OCI-LY3 (cell line): ENCODE data around the gene CDC14B.

Source experiments
- H2AFZ ChIP-seq: fragments of 200-600, 300-600 bp; shearing (Covaris generic); 2 replicates; pipeline ENCODE4 v1.6.0; 2014; ENCODE audit warnings: antibody characterized with exemption, low read depth, low read length
- H3K27ac ChIP-seq: fragments of 200-600, 300-600 bp; sonication (generic); 2 replicates; pipeline ENCODE4 v1.5.1; 2014; ENCODE audit warnings: mild to moderate bottlenecking, low read length, moderate library complexity, mixed read lengths
- H3K27me3 ChIP-seq: fragments of 200-600, 300-600 bp; sonication (generic); 2 replicates; pipeline ENCODE4 v1.6.1; 2014; ENCODE audit warnings: low read depth, low read length, mixed read lengths
- H3K36me3 ChIP-seq: fragments of 200-600, 300-600 bp; sonication (generic); replicated peaks from 2 replicates; pipeline ENCODE3; 2014; ENCODE audit warnings: low read depth, low read length, mixed read lengths
- H3K4me1 ChIP-seq: fragments of 300-600, 200-600 bp; sonication (generic); 2 replicates; pipeline ENCODE4 v1.6.1; 2014; ENCODE audit warnings: low read length, mixed read lengths
- H3K4me2 ChIP-seq: fragments of 200-600, 300-600 bp; sonication (generic); 2 replicates; pipeline ENCODE4 v1.6.1; 2014; ENCODE audit warnings: low read length, mixed read lengths
- H3K4me3 ChIP-seq: fragments of 300-600, 200-600 bp; sonication (generic); 2 replicates; pipeline ENCODE4 v1.5.1; 2014; ENCODE audit warnings: antibody characterized with exemption, mild to moderate bottlenecking, low read length, moderate library complexity
- H3K79me2 ChIP-seq: fragments of 300-600, 200-600 bp; shearing (Covaris generic); 2 replicates; pipeline ENCODE4 v1.6.1; 2014; ENCODE audit warnings: mild to moderate bottlenecking, low read length, mixed read lengths
- H3K9ac ChIP-seq: fragments of 300-600, 200-600 bp; shearing (Covaris generic); 2 replicates; pipeline ENCODE4 v1.6.0; 2014; ENCODE audit warnings: mild to moderate bottlenecking, low read length, moderate library complexity
- H3K9me3 ChIP-seq: fragments of 200-600, 300-600 bp; shearing (Covaris generic); 2 replicates; pipeline ENCODE4 v1.6.1; 2014; ENCODE audit warnings: low read length, mixed read lengths; ENCODE audit not compliant: insufficient read depth
- H4K20me1 ChIP-seq: fragments of 200-600, 300-600 bp; sonication (generic); 2 replicates; pipeline ENCODE4 v1.6.1; 2016; ENCODE audit warnings: low read length, mixed read lengths; ENCODE audit not compliant: insufficient read depth
- EZH2phosphoT487 ChIP-seq: fragments of 200-600 bp; shearing (Covaris generic); IDR thresholded peaks from 2 replicates; pipeline ENCODE4 v1.6.1; 2018; ENCODE audit warnings: antibody characterized with exemption, mixed run types, low read depth
- TF ChIP-seq, protein P1 (sequence below): fragments of 200-600, 300-600 bp; sonication (generic); IDR thresholded peaks from 2 replicates; pipeline ENCODE4 v1.5.1; 2014; ENCODE audit warnings: antibody characterized with exemption, low read length, low read depth

Gene CDC14B

DNA sequence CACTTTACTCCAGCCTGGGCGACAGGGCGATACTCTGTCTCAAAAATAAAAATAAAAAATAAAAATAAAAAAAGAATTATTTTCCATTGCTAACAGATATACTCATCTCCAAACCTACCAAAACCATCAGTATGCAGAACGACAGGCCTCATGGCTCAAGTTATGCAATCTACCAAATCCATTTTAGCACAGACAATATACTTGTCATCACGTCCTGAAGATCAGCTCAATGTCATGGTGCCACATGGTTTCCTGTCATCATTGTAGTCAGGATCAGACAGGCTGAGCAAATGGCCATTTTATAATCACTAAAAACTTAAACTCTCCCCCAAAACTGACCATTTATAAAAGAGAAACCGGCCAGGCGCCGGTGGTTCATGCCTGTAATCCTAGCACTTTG, 100.5 kb downstream of the CDC14B start:
- Histone ChIP-seq H3K27me3 (no peaks in the 10 kb centered on the region), H3K4me1 (no peaks in the 10 kb centered on the region), H3K9me3 (no peaks in the 10 kb centered on the region), H3K4me3 (no peak overlapping the region), H3K27ac (no peak overlapping the region), H3K9ac (no peak overlapping the region), H3K4me2 (no peak overlapping the region), H3K36me3 (no peaks in the 10 kb centered on the region), H4K20me1 (no peaks in the 10 kb centered on the region), H2AFZ (no peak overlapping the region), H3K79me2 (no peaks in the 10 kb centered on the region)
- no peak for TF ChIP-seq EZH2phosphoT487
- TF ChIP-seq, protein P1, sequence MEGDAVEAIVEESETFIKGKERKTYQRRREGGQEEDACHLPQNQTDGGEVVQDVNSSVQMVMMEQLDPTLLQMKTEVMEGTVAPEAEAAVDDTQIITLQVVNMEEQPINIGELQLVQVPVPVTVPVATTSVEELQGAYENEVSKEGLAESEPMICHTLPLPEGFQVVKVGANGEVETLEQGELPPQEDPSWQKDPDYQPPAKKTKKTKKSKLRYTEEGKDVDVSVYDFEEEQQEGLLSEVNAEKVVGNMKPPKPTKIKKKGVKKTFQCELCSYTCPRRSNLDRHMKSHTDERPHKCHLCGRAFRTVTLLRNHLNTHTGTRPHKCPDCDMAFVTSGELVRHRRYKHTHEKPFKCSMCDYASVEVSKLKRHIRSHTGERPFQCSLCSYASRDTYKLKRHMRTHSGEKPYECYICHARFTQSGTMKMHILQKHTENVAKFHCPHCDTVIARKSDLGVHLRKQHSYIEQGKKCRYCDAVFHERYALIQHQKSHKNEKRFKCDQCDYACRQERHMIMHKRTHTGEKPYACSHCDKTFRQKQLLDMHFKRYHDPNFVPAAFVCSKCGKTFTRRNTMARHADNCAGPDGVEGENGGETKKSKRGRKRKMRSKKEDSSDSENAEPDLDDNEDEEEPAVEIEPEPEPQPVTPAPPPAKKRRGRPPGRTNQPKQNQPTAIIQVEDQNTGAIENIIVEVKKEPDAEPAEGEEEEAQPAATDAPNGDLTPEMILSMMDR, result no peak

DNA sequence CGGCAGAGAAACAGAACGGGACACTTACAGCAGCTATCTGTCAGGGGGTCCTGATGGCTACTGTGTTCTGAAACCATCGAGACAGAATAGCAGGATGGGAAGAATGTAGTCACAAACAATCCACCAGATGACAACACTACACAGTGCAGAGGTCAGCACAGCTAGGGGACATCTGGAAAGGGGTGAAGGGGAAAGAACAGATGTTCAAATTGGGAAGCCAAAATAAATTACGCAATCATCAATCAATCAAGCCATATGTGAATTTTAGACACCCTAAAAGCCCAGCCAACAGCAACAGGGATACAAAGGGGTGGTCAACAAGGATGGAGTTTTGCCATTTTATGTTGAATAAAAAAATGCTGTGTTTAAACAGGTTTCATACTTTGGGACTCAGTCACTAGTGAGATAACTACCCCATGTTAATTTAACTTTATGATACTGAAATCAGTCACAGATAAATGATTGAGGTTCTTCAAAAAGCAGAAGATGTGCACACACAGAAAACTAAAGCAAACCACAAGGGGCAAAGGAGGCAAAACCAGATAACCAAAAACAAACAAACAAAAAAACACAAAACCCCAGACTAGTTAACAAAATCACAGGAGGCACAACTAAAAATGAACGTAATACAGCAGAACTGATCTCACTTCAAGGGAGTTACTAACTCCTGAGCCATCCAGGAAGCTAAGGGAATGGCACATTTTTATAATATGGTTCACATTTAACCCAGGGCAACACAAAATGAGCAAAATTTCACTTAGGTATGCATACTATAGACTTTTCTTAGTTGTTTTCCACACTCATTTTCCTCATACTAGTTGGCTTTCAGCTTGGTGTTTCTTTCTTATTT, 103.8 kb downstream of the CDC14B start:
- H3K4me2 ChIP-seq, result no peak overlapping the region

DNA sequence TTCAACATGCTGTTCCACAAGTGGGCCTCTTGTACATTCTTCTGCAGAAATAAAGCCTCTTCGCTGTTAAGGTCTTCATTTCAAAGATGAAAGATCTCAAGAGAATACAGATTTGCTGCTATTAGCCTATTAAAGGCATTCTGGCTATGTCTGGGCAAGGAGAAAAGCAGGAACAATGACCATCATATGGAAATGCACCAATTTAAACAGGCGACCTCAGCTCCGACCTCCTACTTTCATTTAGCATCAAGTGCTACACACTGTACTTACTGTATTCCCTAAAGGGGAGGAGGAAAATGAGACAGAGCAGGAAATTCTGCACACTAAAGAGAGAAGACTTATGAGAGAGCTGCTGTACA, 104.9 kb downstream of the CDC14B start:
- Histone ChIP-seq H3K9me3 (no peaks in the 10 kb centered on the region), H3K4me1 (no peaks in the 10 kb centered on the region), H3K79me2 (no peaks in the 10 kb centered on the region), H3K4me3 (no peak overlapping the region), H3K27me3 (no peaks in the 10 kb centered on the region), H2AFZ (no peak overlapping the region), H4K20me1 (no peaks in the 10 kb centered on the region), H3K4me2 (no peak overlapping the region), H3K36me3 (no peaks in the 10 kb centered on the region), H3K27ac (no peak overlapping the region), H3K9ac (no peak overlapping the region)
- TF ChIP-seq EZH2phosphoT487, result no peak
- TF ChIP-seq, protein P1, result no peak

More for the DNA sequence above, 103.8 kb downstream of the CDC14B start:
- Histone ChIP-seq H3K9me3 (no peaks in the 10 kb centered on the region), H3K9ac (no peak overlapping the region), H2AFZ (no peak overlapping the region), H3K27ac (no peak overlapping the region), H3K79me2 (no peaks in the 10 kb centered on the region), H3K4me1 (no peaks in the 10 kb centered on the region), H4K20me1 (no peaks in the 10 kb centered on the region), H3K27me3 (no peaks in the 10 kb centered on the region), H3K36me3 (no peaks in the 10 kb centered on the region), H3K4me3 (no peak overlapping the region)
- TF ChIP-seq, protein P1, result no peak
- TF ChIP-seq EZH2phosphoT487, result no peak

DNA sequence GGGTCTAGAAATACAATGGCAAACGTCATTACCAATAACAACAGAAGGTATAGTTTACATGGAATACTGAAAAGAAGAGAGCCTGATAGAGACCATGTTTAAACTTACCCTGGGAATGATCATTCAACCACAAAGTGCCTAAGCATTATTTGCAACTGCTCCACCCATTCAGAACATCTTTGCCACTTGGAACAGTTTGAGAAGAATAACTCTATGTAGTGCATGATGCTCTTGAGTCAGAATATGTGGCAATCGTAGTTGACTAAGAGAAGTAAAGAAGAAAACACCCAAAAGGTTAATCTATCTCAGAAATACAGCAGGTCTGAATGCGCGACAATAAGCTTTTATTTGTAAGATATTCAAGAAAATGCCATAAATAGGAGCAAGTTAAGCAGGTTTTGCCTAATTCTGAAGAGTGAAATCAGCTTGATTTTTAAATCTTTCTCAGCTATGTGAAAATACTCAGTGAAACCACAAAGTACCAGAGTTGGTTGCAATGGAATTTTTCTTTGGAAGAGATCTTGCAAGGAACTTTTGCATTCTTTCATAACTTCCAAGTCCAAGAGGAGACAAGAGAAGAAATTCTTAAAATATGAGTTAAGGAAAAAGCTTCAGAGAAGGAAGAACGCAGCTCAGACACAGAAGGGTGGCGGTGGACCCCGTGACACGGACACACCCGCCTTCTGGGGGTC, 105.4 kb downstream of the CDC14B start:
- no peak overlapping the region for H3K4me2 ChIP-seq
- no peaks in the 10 kb centered on the region for H3K4me1 ChIP-seq
- H2AFZ ChIP-seq, result no peak overlapping the region

More for the DNA sequence above, 105.4 kb downstream of the CDC14B start:
- no peaks in the 10 kb centered on the region for H4K20me1 ChIP-seq
- no peak overlapping the region for H3K27ac ChIP-seq
- H3K79me2 ChIP-seq, result no peaks in the 10 kb centered on the region
- no peak overlapping the region for H3K4me3 ChIP-seq
- H3K27me3 ChIP-seq, result no peaks in the 10 kb centered on the region
- H3K9me3 ChIP-seq, result no peaks in the 10 kb centered on the region
- no peak overlapping the region for H3K9ac ChIP-seq
- H3K36me3 ChIP-seq, result no peaks in the 10 kb centered on the region
- TF ChIP-seq, protein P1, result no peak
- no peak for TF ChIP-seq EZH2phosphoT487
